COLO668 (cell line): ENCODE results near the gene RETREG2.

Experiments used
- DNase-seq: peaks from one replicate; lab custom pipeline; 2025; ENCODE audit not compliant: unreplicated experiment; lab: John Stamatoyannopoulos, UW

The RETREG2 gene

DNA sequence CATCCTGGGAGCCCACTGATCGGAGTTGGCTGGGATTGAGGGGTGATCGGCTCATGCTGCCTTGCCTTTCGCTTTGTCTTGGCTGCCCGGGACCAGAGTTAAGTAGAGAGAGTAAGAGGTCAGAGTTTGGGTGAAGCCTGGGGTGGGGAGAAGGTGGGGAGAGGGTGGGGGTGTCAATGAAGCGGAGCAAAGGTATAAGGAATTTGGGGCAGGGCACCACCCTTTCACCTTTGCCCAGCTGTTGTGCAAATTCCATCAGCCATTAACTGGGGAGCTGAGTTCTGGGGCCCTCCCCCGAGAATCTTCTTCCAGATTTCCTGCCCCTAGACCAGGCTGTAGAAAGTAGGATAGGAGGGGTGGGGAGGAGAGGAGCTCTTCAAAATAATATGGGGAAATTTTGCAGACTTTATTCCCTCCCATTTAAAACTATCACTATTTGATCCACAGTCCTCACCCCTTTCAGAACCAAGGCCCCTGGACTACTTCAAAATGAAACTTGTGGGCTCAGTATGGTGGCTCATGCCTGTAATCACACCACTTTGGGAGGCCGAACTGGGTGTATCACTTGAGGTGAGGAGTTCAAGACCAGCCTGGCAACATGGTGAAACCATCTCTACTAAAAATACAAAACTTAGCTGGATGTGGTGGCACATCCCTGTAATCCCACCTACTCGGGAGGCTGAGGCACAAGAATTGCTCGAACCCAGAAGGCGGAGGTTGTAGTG lies 8.0 kb upstream of the RETREG2 start, which contains the start of gene SLC23A3:
SLC23A3 (minus strand) TSS at position 100 of the 725 bp plus-strand sequence; CDS start at position 55, 45 bp downstream.
- no peak for DNase-seq

DNA sequence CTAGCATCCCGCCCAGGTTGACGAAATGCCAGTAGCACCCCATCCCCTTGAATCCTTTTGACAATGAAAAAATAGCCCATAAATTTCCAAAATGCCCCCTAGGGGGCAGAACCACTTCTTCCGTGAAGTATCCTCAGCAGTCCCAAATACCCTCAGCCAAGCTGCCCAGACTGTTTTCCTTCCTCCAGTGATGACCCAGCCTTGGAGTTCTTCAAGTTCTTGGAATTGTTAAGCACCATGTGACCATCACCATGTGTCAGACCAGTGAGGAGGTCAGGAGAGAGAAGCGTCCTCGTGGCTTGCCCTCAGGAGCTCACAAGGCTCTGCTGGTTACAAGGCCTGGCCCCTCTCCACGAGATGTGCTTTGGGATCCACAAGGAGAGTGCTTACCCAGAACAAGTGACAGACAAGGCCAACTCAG lies 6.8 kb upstream of the RETREG2 start:
- DNase-seq: peak; percentile 33

DNA sequence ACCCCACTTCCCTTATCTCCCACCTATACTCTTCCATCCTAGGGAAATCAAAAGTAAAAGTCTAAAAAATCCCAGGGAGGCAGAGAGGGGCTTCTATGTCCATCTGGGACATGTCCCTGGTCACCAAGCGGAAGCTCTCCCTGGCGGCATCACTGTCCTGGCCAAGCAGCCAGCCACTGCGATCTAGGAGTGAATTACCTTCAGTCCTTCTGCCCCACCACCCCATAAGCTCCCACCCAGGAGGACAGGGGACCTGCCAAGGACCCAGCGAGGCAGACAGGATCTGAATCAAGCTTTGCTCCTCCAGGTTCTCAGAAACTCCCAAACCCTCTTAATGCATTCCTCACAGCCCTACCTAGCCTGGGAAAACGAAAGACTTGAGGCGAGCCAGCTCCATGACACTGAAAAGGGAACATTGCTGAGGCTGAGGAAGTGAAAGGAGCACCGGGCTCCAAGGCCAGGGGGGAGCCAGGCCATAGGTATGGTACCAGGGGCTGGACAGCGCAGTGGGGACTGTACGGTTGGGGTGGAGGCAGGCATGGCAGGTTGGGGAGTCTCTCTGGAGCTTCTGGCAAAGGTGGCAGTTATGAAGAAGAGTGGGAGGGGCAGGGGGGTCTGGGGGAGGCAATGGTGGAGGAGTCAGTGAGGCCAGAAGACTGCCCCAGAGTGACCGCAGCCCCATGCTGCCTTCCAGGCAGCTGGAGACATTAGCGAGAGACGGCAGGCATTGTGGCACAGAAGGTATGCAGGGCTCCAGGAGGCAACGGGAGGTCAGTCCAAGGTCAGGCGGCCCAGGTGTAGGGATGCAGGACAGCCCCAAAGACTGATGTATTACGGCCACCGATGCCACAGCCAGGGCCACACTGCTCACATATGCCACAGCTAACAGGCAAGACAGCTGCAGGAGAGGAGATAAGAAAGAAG lies 5.6 kb upstream of the RETREG2 start:
- no peak for DNase-seq

DNA sequence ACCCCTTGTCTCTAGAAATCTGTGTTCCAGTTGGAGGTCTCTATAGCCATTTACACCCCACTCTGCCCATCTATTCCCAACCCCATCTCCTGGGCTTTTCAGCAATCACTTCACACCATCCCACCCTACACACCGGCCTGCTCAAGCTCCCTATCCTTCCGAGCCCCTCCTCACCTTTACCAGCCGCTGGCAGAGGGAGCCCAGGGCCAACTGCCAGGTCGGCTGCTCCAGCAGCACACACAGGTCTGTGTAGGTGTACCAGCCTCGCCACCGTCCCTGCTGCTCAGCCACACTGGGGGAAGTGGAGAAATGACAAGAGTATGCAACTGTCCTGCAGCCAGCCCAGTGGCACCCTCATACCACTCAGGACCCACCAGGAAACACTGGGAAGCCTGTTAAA lies 4.9 kb upstream of the RETREG2 start:
- no peak for DNase-seq

DNA sequence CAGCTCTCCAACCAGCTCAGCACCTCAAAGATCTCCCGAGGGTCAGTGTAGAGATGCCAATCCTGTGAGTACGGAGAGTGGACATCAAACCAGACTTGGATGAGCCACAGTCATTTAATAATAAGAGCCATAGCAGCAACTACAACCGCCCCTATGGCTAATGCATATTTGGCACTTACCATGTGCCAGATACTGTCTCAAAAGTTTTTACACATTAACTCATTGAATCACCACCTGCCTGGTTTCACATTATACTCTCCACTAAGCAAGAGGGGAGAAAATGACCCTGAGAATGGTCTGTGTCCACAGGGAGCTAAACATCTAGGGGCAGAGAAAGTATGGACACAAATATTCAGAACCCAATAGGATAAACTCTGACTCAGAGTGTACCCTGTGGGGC lies 3.9 kb upstream of the RETREG2 start:
- no peak for DNase-seq

DNA sequence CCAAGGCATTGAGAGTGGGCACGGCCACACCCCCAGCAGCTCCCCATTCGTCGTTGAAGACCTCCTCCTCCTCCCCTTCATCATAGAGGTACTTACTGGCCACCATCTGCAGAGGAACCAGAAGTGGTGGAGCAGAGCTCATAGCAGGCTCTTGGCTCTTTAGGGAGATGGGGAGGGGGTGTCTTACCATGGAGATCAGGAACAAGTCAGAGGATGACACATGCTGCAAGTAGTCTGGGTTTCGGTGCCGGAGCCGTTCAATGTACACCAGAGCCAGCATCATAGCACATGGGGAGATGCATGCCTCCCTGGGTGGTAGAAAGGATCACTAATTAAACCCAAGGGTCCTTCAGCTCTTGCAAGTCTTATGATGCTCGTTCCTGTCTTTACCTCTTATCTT lies 3.3 kb upstream of the RETREG2 start:
- DNase-seq: no peak

DNA sequence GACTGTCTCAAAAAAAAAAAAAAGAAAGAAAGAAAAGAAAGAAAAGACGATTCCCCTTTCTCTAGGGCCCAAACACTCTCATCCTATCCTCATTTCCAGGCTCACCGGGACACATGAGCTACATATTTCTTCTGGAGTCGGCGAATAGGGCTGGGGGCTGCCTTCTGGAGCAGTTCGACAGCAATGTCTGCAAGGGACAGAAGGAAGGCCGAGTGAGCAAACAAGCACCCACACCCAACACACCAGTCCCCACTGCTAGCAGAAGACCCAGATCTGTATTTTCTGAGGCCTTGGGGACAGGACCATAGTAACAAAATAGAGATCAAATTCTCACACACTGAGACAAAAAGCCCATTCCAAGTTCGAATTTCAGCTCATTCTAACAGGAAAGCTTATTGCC lies 2.6 kb upstream of the RETREG2 start:
- DNase-seq: no peak

DNA sequence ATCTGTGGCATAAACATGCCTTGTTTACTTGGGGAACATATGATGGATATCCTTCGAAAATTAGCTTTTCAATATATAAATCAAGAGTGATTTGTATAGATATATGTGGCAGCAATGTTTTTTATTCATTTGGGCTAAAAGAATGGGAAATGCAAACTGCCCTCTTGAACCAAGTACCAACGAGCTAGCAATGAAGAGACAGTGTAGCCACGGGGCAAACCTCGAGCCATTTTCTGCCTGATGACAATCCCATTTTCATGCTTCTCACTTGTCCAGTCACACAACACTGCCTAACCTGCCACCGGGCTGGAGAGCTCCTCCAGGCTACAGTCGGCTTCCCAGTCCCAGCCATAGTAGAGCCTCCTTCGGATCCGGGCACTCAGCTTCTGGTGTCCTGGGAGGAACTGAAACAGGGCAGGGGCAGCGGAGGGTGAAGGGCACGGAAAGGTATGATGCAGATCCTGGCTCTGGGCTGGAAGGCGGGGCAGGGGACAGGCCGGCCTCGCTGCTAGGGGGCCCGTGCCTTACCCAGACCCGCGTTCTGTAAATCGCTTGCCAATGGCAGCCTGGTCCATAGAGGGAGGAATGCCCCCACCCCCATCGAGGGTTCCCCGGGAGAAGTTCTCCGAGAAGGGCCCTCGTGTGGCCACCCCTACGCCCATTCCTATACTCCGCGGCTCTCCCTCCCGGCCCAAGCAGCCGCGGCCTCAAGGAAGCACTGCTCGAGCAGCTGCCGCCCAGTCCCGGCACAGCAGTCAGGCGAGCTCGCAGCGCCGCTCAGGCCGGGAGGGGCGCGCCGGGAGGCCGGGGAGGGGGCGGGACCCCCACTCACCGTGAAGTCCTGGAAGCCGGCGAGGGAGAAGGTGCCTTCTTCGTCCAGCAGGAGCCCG lies 1.9 kb upstream of the RETREG2 start:
- DNase-seq: peak; percentile 71

DNA sequence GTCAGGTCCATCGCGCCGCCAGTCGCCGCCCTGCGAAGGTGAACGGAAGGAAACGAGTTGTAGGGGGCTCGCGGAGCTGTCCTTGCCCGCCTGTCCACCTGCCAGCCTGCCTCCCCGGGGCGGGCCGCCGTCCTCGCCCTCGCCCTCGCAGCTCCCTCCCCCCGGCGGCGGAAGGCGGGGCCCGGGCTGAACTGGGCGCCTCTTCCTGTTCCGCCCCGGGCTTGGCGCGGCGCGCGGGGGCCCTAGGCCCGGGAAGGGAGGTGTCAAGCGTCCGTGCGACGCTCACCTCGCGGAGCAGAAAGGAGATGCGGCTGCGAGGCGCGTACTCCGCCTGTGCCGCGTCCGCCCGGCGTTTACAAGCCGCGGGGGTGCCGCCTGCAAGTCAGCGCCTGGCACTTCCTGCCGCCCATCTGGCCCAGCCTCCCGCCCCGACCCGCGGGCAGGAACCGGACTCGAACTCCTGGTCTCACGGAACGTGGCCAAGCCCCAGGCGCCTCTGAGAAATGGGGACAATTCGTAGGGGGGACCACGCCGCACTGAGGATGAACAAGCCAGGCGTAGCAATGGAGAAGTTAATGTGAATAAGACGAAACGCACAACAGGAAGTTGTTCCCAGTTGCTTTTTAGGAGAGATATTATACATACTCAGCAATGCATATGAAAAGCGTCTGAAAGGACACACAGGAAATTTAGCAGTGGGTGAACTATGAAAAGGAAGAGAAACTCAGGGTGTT lies 1.1 kb upstream of the RETREG2 start, which contains the start of gene CNPPD1:
CNPPD1 (minus strand) TSS at position 108 of the 734 bp plus-strand sequence; CDS start at position 11, 97 bp downstream.
- peak; percentile 96 for DNase-seq

DNA sequence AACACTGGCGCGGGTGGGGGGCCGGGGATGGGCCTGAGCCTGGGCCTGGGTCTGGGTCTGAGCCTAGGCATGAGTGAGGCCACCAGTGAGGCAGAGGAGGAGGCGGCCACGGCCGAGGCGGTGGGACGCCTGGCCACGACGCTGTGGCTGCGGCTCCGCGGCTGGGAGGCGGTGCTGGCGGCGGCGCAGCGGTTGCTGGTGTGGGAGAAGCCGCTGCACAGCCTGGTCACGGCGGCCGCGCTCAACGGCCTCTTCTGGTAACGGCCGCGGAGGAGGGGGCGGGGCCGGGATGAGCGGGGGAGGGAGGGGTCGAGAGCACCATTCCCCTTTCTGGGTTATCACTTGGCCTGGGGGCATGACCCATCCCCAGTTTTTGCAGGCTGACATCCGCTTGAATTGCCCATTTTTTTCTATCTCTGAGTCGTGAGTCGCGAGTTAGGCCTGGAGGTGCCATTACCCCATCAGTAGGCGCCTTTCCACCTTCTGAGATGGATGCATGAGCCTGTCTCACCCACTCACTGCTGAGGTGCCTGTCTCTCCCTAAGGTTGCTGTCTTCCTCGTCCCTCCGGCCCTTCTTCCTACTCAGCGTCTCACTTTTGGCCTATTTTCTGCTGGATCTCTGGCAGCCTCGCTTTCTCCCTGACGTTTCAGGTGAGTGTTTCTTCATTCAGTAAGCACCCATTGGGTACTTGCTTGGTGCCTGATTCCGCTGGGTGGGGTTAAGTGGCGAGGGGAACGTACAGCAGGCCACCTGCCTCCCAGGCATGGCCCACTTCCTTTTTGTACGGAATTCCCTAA lies 501 bp downstream of the RETREG2 start:
- DNase-seq: peak; percentile 66

DNA sequence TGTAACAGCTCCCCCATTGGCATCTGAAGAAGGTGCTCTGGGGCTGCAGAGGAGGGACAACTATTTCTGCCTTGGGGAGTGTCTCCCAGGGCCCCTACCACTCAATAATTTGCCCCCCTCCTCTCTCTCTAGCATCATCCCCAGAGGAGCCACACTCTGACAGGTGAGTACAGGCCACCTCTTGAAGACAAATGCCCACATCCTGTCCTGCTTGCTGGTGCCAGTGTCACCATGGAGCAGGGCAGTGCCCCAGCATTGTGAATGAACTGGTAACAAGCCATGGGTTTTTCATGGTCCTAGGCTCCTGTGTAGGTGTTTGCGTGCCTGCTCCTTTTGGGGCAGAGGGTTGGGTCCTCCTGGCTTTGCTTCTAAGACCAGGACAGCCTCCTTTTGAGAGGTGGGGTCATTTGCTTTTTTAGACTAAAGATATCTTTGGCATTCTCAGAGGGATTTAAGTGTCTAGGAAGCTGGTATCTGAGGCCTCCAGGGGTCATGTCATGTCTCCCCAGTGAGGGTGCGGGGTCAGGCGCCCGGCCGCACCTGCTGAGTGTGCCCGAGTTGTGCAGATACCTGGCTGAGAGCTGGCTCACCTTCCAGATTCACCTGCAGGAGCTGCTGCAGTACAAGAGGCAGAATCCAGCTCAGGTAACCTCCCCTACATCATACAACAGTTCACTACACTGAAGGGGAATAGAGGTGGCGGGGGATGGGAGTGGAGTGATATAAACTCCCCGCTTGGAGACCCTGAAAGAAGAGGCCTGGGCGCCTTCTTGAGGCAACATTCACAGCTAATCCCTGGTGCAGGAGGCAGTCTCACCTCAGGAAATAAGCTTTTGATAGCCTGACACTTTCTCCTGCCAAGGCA lies 1.8 kb downstream of the RETREG2 start:
- no peak for DNase-seq

DNA sequence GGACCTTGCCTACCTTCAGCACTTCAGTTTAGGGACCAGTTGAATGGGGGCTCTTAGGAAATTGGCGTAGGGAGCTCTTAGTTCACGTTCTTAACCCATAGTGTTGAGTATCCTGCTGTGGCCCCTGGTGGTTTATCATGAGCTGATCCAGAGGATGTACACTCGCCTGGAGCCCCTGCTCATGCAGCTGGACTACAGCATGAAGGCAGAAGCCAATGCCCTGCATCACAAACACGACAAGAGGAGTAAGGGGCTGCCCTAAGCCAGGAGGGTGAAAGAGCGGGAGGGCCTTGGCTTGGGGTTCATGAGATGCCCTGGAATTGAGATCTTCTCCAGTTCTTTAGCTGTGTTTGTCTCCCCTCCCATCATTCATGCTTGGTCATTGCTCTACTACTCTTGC lies 2.9 kb downstream of the RETREG2 start:
- DNase-seq: no peak

DNA sequence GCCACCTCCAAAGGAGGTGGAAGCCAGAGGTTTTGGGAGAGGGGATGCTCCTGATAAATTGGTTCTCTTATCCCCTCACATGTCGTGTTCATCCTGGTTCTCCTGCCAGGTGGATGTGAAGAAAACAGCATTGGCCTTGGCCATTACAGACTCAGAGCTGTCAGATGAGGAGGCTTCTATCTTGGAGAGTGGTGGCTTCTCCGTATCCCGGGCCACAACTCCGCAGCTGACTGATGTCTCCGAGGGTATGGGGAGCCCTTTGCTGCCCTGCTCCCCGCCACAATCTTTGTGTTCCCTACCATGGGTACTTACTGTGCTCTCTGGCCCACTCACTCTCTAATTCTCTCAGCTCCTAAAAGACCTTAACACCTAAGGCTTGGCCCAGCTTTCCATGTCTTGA lies 3.5 kb downstream of the RETREG2 start:
- DNase-seq: no peak

DNA sequence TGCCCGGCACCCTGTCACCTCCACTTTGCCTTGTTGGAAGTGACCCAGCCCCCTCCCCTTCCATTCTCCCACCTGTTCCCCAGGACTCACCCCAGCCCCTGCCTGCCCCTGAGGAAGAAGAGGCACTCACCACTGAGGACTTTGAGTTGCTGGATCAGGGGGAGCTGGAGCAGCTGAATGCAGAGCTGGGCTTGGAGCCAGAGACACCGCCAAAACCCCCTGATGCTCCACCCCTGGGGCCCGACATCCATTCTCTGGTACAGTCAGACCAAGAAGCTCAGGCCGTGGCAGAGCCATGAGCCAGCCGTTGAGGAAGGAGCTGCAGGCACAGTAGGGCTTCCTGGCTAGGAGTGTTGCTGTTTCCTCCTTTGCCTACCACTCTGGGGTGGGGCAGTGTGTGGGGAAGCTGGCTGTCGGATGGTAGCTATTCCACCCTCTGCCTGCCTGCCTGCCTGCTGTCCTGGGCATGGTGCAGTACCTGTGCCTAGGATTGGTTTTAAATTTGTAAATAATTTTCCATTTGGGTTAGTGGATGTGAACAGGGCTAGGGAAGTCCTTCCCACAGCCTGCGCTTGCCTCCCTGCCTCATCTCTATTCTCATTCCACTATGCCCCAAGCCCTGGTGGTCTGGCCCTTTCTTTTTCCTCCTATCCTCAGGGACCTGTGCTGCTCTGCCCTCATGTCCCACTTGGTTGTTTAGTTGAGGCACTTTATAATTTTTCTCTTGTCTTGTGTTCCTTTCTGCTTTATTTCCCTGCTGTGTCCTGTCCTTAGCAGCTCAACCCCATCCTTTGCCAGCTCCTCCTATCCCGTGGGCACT lies 4.5 kb downstream of the RETREG2 start:
- DNase-seq: no peak

DNA sequence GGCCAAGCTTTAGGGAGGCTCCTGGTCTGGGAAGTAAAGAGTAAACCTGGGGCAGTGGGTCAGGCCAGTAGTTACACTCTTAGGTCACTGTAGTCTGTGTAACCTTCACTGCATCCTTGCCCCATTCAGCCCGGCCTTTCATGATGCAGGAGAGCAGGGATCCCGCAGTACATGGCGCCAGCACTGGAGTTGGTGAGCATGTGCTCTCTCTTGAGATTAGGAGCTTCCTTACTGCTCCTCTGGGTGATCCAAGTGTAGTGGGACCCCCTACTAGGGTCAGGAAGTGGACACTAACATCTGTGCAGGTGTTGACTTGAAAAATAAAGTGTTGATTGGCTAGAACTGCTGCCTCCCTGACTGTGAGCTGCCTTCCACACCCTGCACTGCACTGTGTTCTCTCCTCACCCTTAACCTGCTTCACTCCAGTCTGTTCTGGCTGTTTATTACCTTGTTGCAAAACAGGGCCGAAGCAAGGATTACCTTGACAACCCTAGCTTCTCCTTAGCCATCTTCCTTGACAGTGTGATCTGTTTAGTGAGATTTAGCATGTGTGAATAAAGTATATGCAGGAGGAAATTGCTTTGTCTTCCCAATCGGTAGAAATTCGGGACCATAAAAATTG lies 5.2 kb downstream of the RETREG2 start:
- DNase-seq: no peak

DNA sequence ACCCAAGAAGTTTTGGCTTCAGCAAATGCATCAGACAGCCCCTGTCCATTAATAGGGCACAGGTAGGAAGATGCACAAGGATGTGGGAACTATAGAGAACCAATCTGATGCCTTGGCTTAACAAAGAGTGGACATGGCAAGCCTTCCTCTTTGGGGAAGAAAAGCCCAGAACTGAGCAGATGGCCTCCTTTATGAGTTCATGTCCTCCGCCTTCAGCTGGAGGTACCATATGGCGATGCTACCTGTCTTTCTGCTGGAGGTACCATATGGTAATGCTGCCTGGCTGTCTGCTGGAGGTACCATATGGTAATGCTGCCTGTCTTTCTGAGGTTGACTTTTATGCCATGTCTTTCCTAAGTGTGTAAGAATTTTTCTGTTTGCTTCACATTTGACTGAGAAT lies 6.0 kb downstream of the RETREG2 start:
- DNase-seq: no peak

DNA sequence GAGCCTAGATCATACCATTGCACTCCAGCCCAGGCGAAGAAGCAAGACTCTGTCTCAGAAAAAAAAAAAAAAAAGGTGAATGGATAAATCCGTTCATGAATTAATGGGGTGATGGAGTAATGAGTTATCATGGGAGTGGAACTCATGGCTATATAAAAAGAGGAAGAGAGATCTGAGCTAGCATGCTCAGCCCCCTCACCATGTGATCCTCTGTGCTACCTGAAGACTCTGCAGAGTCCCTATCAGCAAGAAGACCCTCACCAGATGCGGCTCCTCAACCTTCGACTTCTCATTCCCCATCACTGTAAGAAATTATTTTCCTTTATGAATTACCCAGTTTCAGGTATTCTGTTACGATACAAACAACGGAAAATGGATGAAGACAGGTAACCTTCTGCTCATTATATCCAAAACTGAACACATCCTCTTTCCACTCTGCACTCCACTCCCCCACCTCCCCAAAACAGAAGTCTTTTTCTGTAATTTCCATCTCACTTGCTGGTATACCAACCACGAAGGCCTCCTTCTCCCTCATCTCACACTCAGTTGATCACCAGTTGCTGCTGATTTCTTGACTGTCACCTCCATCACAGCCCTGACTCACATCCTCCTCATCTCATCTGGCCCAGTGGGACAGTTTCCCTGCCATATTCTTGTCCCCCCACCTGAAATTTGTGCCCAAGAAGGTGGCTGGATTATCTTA lies 8.8 kb downstream of the RETREG2 start:
- DNase-seq: no peak
